H1 (cell line): ENCODE data around the gene VPS18. TPM values are rescaled to one million over a fixed set of nuclear protein-coding genes. Genes with fewer than 3 reads are reported as not detected.

Source experiments
- CTCF ChIA-PET: fragments of 300-600 bp; sonication (Branson Sonifier 250); formaldehyde crosslinking; loops from one replicate; lab custom pipeline; 2021; ENCODE audit not compliant: partially characterized antibody; lab: Charles Lee
- POLR2A ChIA-PET: fragments of 300-600 bp; sonication (Branson Sonifier 250); formaldehyde crosslinking; loops from one replicate; lab custom pipeline; 2021; ENCODE audit warnings: inconsistent platforms; ENCODE audit not compliant: partially characterized antibody; lab: Charles Lee
- DNase-seq, 2 experiments: peaks; one replicate each; pipeline versions ENCODE4 v3.0.0 to v3.0.0-alpha.2; 2010 to 2022; ENCODE audit warnings: low spot score in 2 of 2, low read depth in 1 of 2, mixed read lengths in 1 of 2
- FAIRE-seq: peaks from 2 replicates; lab custom pipeline; 2011; peaks lifted over from hg19 to GRCh38; lab: Jason Lieb, UNC
- H2AFZ ChIP-seq: 2 replicates; pipeline ENCODE4 v1.8.1; 2012; ENCODE audit warnings: low read length, inconsistent platforms
- H2AK5ac ChIP-seq: 2 replicates; pipeline ENCODE4 v1.6.1; 2013; ENCODE audit warnings: low read depth, low read length
- H2BK120ac ChIP-seq: replicated peaks from 2 replicates; pipeline ENCODE3; 2013; ENCODE audit warnings: low read depth, low read length, inconsistent platforms
- H2BK12ac ChIP-seq: 2 replicates; pipeline ENCODE4 v1.6.1; 2013; ENCODE audit warnings: low read depth, low read length
- H2BK15ac ChIP-seq: 2 replicates; pipeline ENCODE4 v1.6.1; 2013; ENCODE audit warnings: low read length
- H2BK20ac ChIP-seq: 2 replicates; pipeline ENCODE4 v1.6.1; 2013; ENCODE audit warnings: low read length
- H2BK5ac ChIP-seq: 2 replicates; pipeline ENCODE4 v1.6.1; 2013; ENCODE audit warnings: low read depth, low read length
- H3K14ac ChIP-seq: 2 replicates; pipeline ENCODE4 v1.6.1; 2013; ENCODE audit warnings: inconsistent platforms; ENCODE audit not compliant: insufficient read length
- H3K18ac ChIP-seq: 2 replicates; pipeline ENCODE4 v1.6.1; 2013; ENCODE audit warnings: low read length; ENCODE audit errors: extremely low read depth
- H3K23ac ChIP-seq: 2 replicates; pipeline ENCODE4 v1.6.1; 2013; ENCODE audit warnings: inconsistent platforms; ENCODE audit not compliant: insufficient read length
- H3K23me2 ChIP-seq: 2 replicates; pipeline ENCODE4 v1.6.1; 2013; ENCODE audit warnings: low read depth, low read length
- H3K27ac ChIP-seq: 2 replicates; pipeline ENCODE4 v1.6.1; 2011; ENCODE audit warnings: low read depth, low read length, inconsistent platforms
- H3K27me3 ChIP-seq, 4 experiments: replicated peaks in 1 of 4; 1 replicate in 1 of 4; 2 replicates in 3 of 4; pipeline versions ENCODE4 v1.6.1 to v1.8.1; 2011 to 2013; ENCODE audit warnings: low read length in 3 of 4, mild to moderate bottlenecking in 3 of 4, inconsistent platforms in 2 of 4, mixed read lengths in 2 of 4, moderate library complexity in 1 of 4; ENCODE audit not compliant: control insufficient read depth in 3 of 4, insufficient read depth in 3 of 4; ENCODE audit errors: extremely low read depth in 1 of 4
- H3K36me3 ChIP-seq, 4 experiments: 2 replicates each; pipeline versions ENCODE4 v1.6.1 to v1.8.1; 2011 to 2013; ENCODE audit warnings: mild to moderate bottlenecking in 4 of 4, low read length in 3 of 4, moderate library complexity in 2 of 4, control low read depth in 1 of 4, inconsistent platforms in 1 of 4; ENCODE audit not compliant: insufficient read depth in 4 of 4, control insufficient read depth in 2 of 4
- H3K4ac ChIP-seq: replicated peaks from 2 replicates; pipeline ENCODE3; 2013; ENCODE audit warnings: low read length, low read depth, mixed read lengths, inconsistent platforms; ENCODE audit not compliant: insufficient read length
- H3K4me1 ChIP-seq, 4 experiments: replicated peaks in 1 of 4; 1 replicate in 1 of 4; 2 replicates in 3 of 4; pipeline versions ENCODE4 v1.6.1 to v1.8.1; 2011 to 2013; ENCODE audit warnings: low read length in 3 of 4, inconsistent platforms in 2 of 4, mixed read lengths in 1 of 4; ENCODE audit not compliant: insufficient read depth in 4 of 4, control insufficient read depth in 3 of 4
- H3K4me2 ChIP-seq, 2 experiments: 2 replicates each; pipeline versions ENCODE4 v1.6.1 to v1.8.1; 2011 to 2013; ENCODE audit warnings: low read depth in 2 of 2, low read length in 2 of 2, control low read depth in 1 of 2, inconsistent platforms in 1 of 2, mild to moderate bottlenecking in 1 of 2; ENCODE audit not compliant: insufficient read depth in 1 of 2
- H3K4me3 ChIP-seq, 4 experiments: fragments of 200-600, 300-600 bp in 1 of 4; sonication (generic), shearing (Covaris generic), sonication (Bioruptor Twin) in 1 of 4; 2 replicates each; pipeline versions ENCODE4 v1.5.1 to v1.8.1; 2011 to 2016; ENCODE audit warnings: low read length in 4 of 4, low read depth in 3 of 4, control low read depth in 2 of 4, inconsistent platforms in 2 of 4, mild to moderate bottlenecking in 2 of 4, mixed read lengths in 1 of 4, moderate library complexity in 1 of 4; ENCODE audit not compliant: insufficient read depth in 2 of 4; ENCODE audit errors: extremely low read depth in 1 of 4
- H3K56ac ChIP-seq: replicated peaks from 2 replicates; pipeline ENCODE3; 2013; ENCODE audit warnings: low read depth, mild to moderate bottlenecking, mixed read lengths, low read length, inconsistent platforms; ENCODE audit not compliant: insufficient read length
- H3K79me1 ChIP-seq: 2 replicates; pipeline ENCODE4 v1.6.1; 2013; ENCODE audit warnings: low read depth, low read length, control low read depth
- H3K79me2 ChIP-seq, 2 experiments: 2 replicates each; pipeline versions ENCODE4 v1.6.1 to v1.8.1; 2012 to 2013; ENCODE audit warnings: low read length in 2 of 2, mild to moderate bottlenecking in 2 of 2, inconsistent platforms in 1 of 2; ENCODE audit not compliant: insufficient read depth in 2 of 2, control insufficient read depth in 1 of 2
- H3K9ac ChIP-seq, 4 experiments: replicated peaks in 1 of 4; 1 replicate in 1 of 4; 2 replicates in 3 of 4; pipeline versions ENCODE4 v1.6.1 to v1.8.1; 2011 to 2013; ENCODE audit warnings: low read depth in 3 of 4, low read length in 3 of 4, control low read depth in 2 of 4, mild to moderate bottlenecking in 2 of 4, moderate library complexity in 2 of 4, inconsistent platforms in 1 of 4; ENCODE audit errors: extremely low read depth in 1 of 4
- H3K9me3 ChIP-seq, 2 experiments: 2 replicates each; pipeline versions ENCODE4 v1.6.1 to v1.8.1; 2012 to 2013; ENCODE audit warnings: mild to moderate bottlenecking in 2 of 2, moderate library complexity in 2 of 2, control low read depth in 1 of 2, inconsistent platforms in 1 of 2, low read depth in 1 of 2, low read length in 1 of 2, mixed read lengths in 1 of 2; ENCODE audit not compliant: insufficient read depth in 2 of 2
- H4K20me1 ChIP-seq, 2 experiments: replicated peaks in 1 of 2; 2 replicates each; pipeline versions ENCODE3 to v1.8.1; 2011 to 2013; ENCODE audit warnings: inconsistent platforms in 2 of 2, low read length in 2 of 2, mild to moderate bottlenecking in 1 of 2; ENCODE audit not compliant: insufficient read depth in 2 of 2, control insufficient read depth in 1 of 2
- H4K5ac ChIP-seq: 2 replicates; pipeline ENCODE4 v1.6.1; 2013; ENCODE audit warnings: low read length, low read depth, mixed read lengths, inconsistent platforms; ENCODE audit not compliant: insufficient read length
- H4K8ac ChIP-seq: 2 replicates; pipeline ENCODE4 v1.8.0; 2013; ENCODE audit warnings: mild to moderate bottlenecking, moderate library complexity, low read length, inconsistent platforms; ENCODE audit not compliant: insufficient read depth; ENCODE audit errors: extremely low read depth
- H4K91ac ChIP-seq: replicated peaks from 2 replicates; pipeline ENCODE3; 2013; ENCODE audit warnings: low read length, mixed read lengths, inconsistent platforms; ENCODE audit not compliant: insufficient read length
- ATF2 ChIP-seq: IDR thresholded peaks from 2 replicates; pipeline ENCODE4 v1.6.1; 2012; ENCODE audit warnings: low read length, inconsistent platforms
- EZH2 ChIP-seq: fragments of 200-600 bp; sonication (generic); IDR thresholded peaks from 2 replicates; pipeline ENCODE4 v1.7.1; 2012; ENCODE audit warnings: low read depth, mild to moderate bottlenecking, moderate library complexity, low read length, inconsistent platforms; ENCODE audit not compliant: severe bottlenecking
- JUND ChIP-seq: IDR thresholded peaks from 2 replicates; pipeline ENCODE4 v1.6.1; 2011; ENCODE audit warnings: mild to moderate bottlenecking, improper control_type of control experiment, low read length
- MAX ChIP-seq: IDR thresholded peaks from 2 replicates; pipeline ENCODE4 v1.6.1; 2012; ENCODE audit warnings: inconsistent platforms
- RFX5 ChIP-seq: IDR thresholded peaks from 2 replicates; pipeline ENCODE4 v1.6.1; 2011; ENCODE audit warnings: low read depth, low read length, improper control_type of control experiment, borderline replicate concordance
- SAP30 ChIP-seq: fragments of 300-600 bp; sonication (generic); IDR thresholded peaks from 2 replicates; pipeline ENCODE4 v1.7.1; 2012; ENCODE audit warnings: low read length, moderate library complexity, mild to moderate bottlenecking, inconsistent platforms; ENCODE audit not compliant: insufficient read depth, insufficient replicate concordance
- SIRT6 ChIP-seq: IDR thresholded peaks from one replicate; pipeline ENCODE4 v1.7.1; 2012; ENCODE audit warnings: low read length, inconsistent platforms
- SP1 ChIP-seq: IDR thresholded peaks from 2 replicates; pipeline ENCODE4 v1.6.1; 2011; ENCODE audit warnings: low read depth, low read length
- SP2 ChIP-seq: IDR thresholded peaks from 2 replicates; pipeline ENCODE4 v1.6.1; 2012; ENCODE audit warnings: mild to moderate bottlenecking, low read length, inconsistent platforms
- SRF ChIP-seq: IDR thresholded peaks from 2 replicates; pipeline ENCODE4 v1.6.1; 2011; ENCODE audit warnings: mild to moderate bottlenecking, low read depth, low read length, moderate library complexity
- TAF7 ChIP-seq: optimal IDR thresholded peaks from 2 replicates; pipeline ENCODE3; 2011; ENCODE audit warnings: low read depth, mild to moderate bottlenecking, inconsistent platforms, low read length, moderate library complexity, borderline replicate concordance
- ZNF274 ChIP-seq: IDR thresholded peaks from 2 replicates; pipeline ENCODE4 v1.7.0; 2012; ENCODE audit warnings: low read length, borderline replicate concordance; ENCODE audit errors: extremely low read depth
- WGBS, 2 experiments: shearing (Covaris generic) in 1 of 2; methylation state at CpG; one replicate each; pipeline versions ENCODE4 v1.1.6 to v1.1.7; 2013 to 2015; ENCODE audit warnings: low lambda C conversion rate in 2 of 2, mixed read lengths in 2 of 2, inconsistent platforms in 1 of 2, low coverage in 1 of 2, missing lambda C conversion rate in 1 of 2; ENCODE audit not compliant: insufficient replicate concordance in 2 of 2, insufficient coverage in 1 of 2, insufficient read length in 1 of 2; ENCODE audit errors: extremely low coverage in 1 of 2, missing lambda C conversion rate in 1 of 2; 5-methylcytosine and 5-hydroxymethylcytosine counted together
- polyA plus RNA-seq, 7 experiments: library from polyadenylated mRNA; depleted of rRNA in 3 of 7; stranded (reverse) in 5 of 7; unstranded in 2 of 7; fragments of >200 nt in 5 of 7; fragments of 200-250 nt in 2 of 7; gene quantifications; 1 replicate in 5 of 7; 2 replicates in 1 of 7; 4 replicates in 1 of 7; pipeline versions ENCODE4 v1.2.1 to v1.2.3, GENCODE V29; 2011 to 2013; ENCODE audit warnings: missing spikeins in 2 of 7, mixed read lengths in 2 of 7
- total RNA-seq: library from RNA; stranded (reverse); fragmentation: NEBNext Ultra II Directional; extraction: Animal tissue kit (Norgen Biotek cat#: 25700); gene quantifications from 2 replicates; pipeline ENCODE4 v1.2.1, GENCODE V29; 2021

Gene VPS18
- total and polyA plus RNA-seq, 2 of the 8 experiments (the other 6 are each of a cell fraction or from before 2014, with no cell fraction given): 28.9 to 32.7 TPM

- H4K91ac ChIP-seq: no peak overlapping the region
- H3K23me2 ChIP-seq: peaks cover 29% of the 10 kb centered on the region; the same call in 1 of the 2 replicates
- H3K27me3 ChIP-seq: peaks cover 80 to 99% (median 98%) of the 10 kb centered on the region in 4 experiments
- H2BK15ac ChIP-seq: no peak overlapping the region
- H2BK5ac ChIP-seq: no peak overlapping the region
- H4K8ac ChIP-seq: no peak overlapping the region
- H3K4ac ChIP-seq: no peak overlapping the region
- H3K79me2 ChIP-seq: no peaks in the 10 kb centered on the region
- H3K14ac ChIP-seq: no peak overlapping the region
- H4K5ac ChIP-seq: no peak overlapping the region
- H3K36me3 ChIP-seq: no peaks in the 10 kb centered on the region
- 3% methylated on average over 6 of the region's 24 CpGs; no CpG with 5 or more reads in 1 of the 2 experiments for WGBS, 2 experiments
- peak overlapping the region; percentile 87 to 97 for H3K4me2 ChIP-seq
- H3K27ac ChIP-seq: no peak overlapping the region
- H2BK120ac ChIP-seq: no peak overlapping the region
- ChIA-PET CTCF (interaction anchor here (0.7 to 33.1 kb wide), 5 partner anchors 3 to 91 kb away, joined by 3 to 619 read pairs (median 590); partner anchors contain the start of genes CHAC1, DLL4 and VPS18), POLR2A (interaction anchor here (8.2 to 43.8 kb wide), 3 partner anchors 9 to 24 kb away, joined by 73 to 1505 read pairs (median 105); partner anchors contain the start of gene CHAC1)
- no peak overlapping the region for H2AK5ac ChIP-seq
- H2BK12ac ChIP-seq: no peak overlapping the region
- H2BK20ac ChIP-seq: no peak overlapping the region
- no peak overlapping the region for H3K9ac ChIP-seq
- no peaks in the 10 kb centered on the region for H3K79me1 ChIP-seq
- no peak for DNase-seq
- no peak overlapping the region for H3K18ac ChIP-seq
- H3K9me3 ChIP-seq: no peaks in the 10 kb centered on the region
- H3K56ac ChIP-seq: no peak overlapping the region
- no peak overlapping the region for H3K23ac ChIP-seq
- H3K4me3 ChIP-seq: peak overlapping the region in 3 of 4 experiments; percentile 5 to 71 (median 23); a peak in 4 of 8 replicates
- peaks cover 2 to 24% of the 10 kb centered on the region in 2 experiments for H4K20me1 ChIP-seq
- H2AFZ ChIP-seq: no peak overlapping the region
- peaks cover 3 to 36% (median 21%) of the 10 kb centered on the region in 4 experiments for H3K4me1 ChIP-seq
- no peak for FAIRE-seq
- TF ChIP-seq TAF7 (no peak), ZNF274 (no peak), RFX5 (no peak), SP2 (no peak), EZH2 (no peak), MAX (no peak), JUND (no peak), SP1 (no peak), SIRT6 (no peak), ATF2 (no peak), SRF (no peak), SAP30 (no peak)
These were observed 33.2 kb downstream of the VPS18 start for GRCh38 chr15:40927495-40927872.
